ENCODE measurements around the gene NOX4. TPM values are rescaled to one million over a fixed set of nuclear protein-coding genes. Genes with fewer than 3 reads are reported as not detected.

The NOX4 gene
- polyA plus RNA-seq (ENCODE audit: insufficient read length) = 62.9 TPM
- long read RNA-seq, donor 1, partial matches to known transcripts = 0 of 4 reads
- long read RNA-seq, donor 1, other reads (novel, unspliced or antisense) = 0 of 4 reads
- long read RNA-seq, donor 2, partial matches to known transcripts = 5 of 12 reads
- long read RNA-seq, donor 2, other reads (novel, unspliced or antisense) = 0 of 12 reads
- long read RNA-seq, donor 3, partial matches to known transcripts = 0 of 5 reads
- long read RNA-seq, donor 3, other reads (novel, unspliced or antisense) = 0 of 5 reads
- long read RNA-seq, donor 4 = 0 reads
- long read RNA-seq, donor 5, transcript NOX4-201 (18 exons, 2,388 nt) = major isoform, 5 of 13 reads
- long read RNA-seq, donor 5, partial matches to known transcripts = 0 of 13 reads
- long read RNA-seq, donor 5, other reads (novel, unspliced or antisense) = 0 of 13 reads
- long read RNA-seq, donor 6, partial matches to known transcripts = 0 of 4 reads
- long read RNA-seq, donor 6, other reads (novel, unspliced or antisense) = 0 of 4 reads
- long read RNA-seq, donor 7, transcript NOX4-201 (18 exons, 2,388 nt) = major isoform, 5 of 7 reads
- long read RNA-seq, donor 7, partial matches to known transcripts = 0 of 7 reads
- long read RNA-seq, donor 7, other reads (novel, unspliced or antisense) = 0 of 7 reads
- long read RNA-seq, donor 8, partial matches to known transcripts = 0 of 3 reads
- long read RNA-seq, donor 8, other reads (novel, unspliced or antisense) = 0 of 3 reads

DNA sequence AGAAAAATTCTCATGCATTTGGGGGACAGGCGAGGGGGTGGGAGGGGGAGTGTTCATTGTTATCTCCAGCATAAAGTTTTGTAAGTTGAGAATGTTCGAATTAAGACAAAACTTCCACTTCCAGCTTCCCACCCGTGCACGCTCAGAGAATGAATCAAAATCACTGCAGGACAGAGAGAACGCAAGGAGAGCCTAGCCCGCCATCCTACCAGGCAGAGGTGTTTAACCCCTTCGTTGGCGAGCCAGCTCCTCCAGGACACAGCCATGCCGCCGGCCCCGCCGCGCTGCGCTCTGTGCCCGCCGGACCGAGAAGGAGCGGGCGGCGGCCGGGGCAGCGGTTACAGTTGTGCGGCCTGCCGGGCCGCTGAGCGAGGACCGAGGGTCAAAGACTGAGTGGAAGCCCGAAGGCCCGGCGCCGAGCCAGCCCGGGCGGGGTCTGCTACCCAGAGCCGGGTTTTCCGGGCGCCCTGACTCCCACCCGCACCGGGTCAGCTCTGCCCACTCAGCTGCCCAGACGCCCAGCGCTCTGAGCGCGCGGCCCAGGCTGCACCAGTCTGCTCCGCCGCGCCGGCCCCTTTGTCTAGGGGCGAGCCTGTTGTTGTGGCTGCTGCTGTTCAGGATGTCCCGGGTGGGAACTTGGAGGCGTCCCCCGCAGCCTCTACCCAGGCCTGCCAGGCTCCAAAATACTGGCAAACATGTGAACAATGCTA, at the start of gene NOX4:
NOX4 (minus strand) TSS at position 395 of the 710 bp plus-strand sequence; CDS start at position 266, 129 bp downstream.
- peak; percentile 75 for DNase-seq

DNA sequence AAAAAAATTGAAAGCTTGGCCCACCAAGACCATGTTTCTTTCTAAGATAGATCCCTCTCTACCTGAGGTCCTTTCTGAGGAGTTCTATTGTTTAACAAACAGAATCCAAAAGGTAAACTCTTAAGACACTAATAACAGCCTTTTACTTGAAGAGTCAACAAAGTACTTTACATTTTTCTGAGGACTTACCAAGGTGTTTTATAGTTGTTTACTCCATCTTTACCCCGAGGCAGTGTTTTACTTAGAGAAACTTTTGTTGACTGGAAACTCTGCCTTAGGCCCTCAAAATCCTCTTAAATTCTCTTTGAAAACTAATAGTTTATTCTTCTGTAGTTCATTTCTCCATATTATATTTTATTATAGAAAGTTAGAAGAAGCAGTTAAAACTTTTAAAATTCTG, 49.7 kb upstream of the NOX4 start:
- no peak for DNase-seq

DNA sequence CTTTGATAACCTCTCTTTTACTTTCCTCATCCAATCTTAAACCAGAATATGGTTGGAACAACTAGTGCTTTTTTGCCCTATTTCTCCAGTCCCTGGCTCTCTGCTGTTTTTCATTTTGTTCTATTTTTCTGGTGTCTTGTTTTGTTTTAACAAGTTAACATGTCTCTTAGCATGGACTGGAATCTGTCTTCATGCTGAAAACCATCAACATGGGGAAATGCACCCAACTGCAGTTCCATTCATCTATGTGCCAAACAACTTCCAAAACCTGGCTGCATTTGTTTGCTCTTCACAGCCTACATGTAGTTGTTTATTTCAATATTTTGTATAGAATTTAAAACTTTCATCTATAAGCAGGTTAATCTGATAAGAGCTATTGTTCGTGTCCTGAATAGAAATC, 46.8 kb upstream of the NOX4 start:
- no peak for DNase-seq

GRCh38 chr11:89536926-89537325, 45.8 kb upstream of the NOX4 start:
- no peak for DNase-seq

DNA sequence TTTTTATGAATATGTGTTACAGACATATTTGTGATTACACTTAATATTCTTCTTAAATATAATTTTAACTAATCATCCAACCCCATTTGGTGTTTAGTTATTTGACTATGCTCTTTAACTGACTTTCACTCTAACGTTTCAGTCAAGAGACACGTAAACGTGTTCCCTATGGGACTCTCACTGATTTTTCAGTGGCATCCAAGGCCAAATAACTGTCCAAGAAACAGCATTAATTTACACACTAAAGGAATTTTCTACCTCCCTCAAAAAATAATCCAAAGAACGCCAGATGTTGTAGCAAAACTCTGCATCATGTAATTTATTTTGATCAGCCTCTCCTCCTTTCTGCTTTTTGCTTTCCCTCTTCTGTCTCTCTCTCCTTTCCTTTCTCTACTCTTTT, 44.0 kb upstream of the NOX4 start:
- DNase-seq = no peak

GRCh38 chr11:89529626-89530380, 38.6 kb upstream of the NOX4 start:
- DNase-seq = no peak

DNA sequence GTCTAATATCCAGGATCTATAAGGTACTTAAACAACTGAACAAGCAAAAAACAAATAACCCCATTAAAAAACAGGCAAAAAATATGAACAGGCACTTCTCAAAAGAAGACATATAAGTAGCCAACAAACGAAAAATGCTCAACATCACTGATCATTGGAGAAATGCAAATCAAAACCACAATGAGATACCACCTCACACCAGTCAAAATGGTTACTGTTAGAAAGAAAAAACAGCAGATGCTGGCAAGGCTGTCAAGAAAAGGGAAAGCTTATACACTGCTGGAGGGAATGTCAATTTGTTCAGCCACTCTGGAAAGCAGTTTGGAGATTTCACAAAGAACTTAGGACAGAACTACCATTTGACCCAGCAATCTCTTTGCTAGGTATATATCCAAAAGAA, 30.6 kb upstream of the NOX4 start:
- no peak for DNase-seq

DNA sequence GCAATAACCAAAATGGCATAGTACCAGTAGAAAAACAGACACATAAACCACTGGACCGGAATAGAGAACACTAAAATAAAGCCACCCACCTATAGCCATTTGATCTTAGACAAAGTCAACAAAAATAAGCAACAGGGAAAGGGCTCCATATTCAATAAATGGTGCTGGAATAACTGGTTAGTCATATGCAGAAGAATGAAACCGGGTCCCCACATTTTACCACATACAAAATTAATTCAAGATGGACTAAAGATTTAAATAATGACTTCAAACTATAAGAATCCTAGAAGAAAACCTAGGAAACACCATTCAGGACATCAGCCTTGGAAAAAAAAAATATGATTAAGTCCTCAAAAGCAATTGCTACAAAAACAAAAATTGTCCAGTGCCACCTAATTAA, 30.1 kb upstream of the NOX4 start:
- no peak for DNase-seq

- DNase-seq = no peak
These were observed 25.3 kb upstream of the NOX4 start for GRCh38 chr11:89516496-89516895.

DNA sequence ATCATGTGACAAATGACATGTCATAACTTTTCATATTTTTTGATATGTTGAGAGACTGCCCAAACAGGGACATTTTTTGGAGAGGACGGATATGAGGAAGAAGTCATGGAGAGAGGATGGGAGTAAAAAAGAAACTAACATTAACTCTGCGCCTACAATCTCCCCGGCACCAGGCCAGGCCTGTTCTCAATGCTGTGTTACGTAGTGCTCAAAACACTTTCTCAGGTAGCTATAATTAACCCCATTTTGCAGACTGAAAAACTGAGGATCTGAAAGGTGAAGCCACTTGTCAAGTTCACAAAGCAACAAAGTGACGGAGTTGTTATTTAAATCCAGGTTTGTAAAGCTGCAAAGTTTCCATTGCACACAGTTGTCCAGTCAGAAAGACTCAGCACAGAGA, 17.4 kb upstream of the NOX4 start:
- DNase-seq = no peak

- DNase-seq = no peak
These were observed 13.1 kb upstream of the NOX4 start for GRCh38 chr11:89504270-89504669.

DNA sequence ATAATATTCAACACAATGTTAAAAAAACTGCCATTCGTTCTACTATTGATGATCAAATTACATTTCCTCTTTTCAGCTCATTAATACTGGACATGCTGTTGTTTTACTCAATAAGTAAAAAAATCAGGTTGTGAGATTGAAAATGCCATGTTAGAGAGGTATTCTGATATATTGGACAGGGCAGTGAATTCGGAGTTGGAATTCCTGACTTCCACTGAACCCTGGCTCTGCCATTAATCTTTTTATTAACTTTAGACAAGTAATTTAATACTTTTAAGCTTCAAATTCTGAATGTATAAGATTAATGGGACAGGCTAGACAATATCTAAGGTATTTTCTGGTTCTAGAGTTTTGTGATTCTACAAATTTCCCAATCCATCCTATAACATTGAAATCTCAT, 12.2 kb upstream of the NOX4 start:
- DNase-seq = no peak

- DNase-seq = no peak
These were observed 11.1 kb upstream of the NOX4 start for GRCh38 chr11:89502301-89502700.

GRCh38 chr11:89500336-89500735, 9.2 kb upstream of the NOX4 start:
- DNase-seq = no peak

DNA sequence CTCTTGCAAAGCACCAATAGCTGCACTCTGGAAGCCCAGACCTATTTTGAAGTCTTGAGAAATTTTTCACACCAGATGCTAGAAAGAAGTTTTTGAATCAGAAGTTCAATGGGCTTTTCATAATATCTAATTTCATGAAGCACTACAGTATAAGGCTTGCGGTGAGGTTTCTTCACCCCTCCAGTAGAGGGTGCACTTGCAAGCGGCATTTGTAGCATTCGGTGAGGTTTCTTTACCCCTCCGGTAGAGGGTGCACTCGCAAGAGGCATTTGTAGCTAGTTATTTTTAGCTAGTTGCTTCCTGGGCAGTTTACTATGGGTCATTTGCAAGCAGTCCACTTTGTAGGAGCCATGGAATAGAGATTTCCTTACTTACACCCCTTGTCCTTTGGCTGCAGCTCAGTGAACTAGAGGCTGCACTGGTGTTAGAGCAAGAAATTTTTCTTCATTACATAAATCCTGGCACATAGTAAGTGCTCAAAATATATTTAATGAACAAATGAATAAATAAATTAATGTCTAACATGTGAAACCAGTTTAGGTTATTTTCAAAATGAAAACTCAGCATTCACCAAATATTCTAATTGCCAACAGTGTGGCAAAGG, 7.8 kb upstream of the NOX4 start:
- DNase-seq = no peak

DNA sequence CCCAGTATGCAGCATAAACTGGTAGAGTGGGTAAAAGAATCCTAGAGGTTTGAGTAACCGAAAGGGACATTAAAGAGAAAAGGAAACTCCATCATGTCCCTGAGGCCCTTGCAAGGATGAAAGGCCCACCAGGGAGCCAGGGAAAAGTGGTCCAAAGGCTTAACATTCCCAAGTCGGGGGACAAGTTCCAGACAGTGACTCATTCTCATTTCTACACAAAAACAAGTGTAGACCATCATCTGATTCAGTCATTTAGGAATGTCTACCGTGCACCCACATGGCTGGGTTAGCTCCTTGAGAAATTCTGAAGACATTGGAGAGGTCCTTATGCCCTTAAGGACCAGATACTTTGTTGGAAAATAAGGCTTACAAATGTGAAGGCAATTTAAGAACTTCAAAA, 4.8 kb upstream of the NOX4 start:
- no peak for DNase-seq

DNA sequence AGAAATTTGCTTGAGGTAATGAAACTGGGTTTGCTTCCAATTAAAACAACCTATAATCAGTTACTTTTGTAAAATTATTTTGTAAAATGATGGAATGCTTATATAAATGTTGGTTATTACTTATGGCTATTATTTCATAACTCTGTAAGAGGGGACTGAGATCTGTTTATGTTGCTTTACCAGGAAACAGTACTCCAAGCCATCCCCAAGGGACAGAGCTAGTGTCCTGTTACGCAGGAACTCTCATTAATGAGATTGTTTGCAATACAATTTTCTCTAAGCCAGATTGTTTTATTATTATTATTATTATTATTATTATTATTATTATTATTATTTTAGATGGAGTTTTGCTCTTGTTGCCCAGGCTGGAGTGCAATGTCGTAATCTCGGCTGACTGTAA, 2.3 kb upstream of the NOX4 start:
- no peak for DNase-seq

GRCh38 chr11:89490602-89490980, 584 bp downstream of the NOX4 start:
- peak; percentile 35 for DNase-seq

DNA sequence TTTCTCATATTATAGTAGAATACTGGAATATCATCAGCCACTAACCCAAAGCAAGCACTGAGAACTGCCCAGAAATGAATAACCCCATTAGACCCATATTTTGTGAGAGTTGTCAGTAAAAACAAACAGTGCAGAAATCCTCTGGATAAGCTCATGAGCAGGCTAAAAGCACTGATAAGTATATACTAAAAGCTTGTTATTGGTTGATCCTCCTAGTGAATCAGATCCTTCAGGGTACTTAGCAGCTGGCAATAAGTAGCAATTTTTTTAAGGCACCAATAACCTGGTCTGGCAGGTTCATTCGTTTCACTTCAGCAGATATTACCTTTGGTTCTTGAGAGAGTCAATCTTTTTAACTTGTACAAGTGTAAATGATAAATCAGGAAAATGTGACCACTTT, 1.2 kb downstream of the NOX4 start:
- DNase-seq = no peak

- DNase-seq = no peak
These were observed 4.2 kb downstream of the NOX4 start for GRCh38 chr11:89487016-89487415.

- no peak for DNase-seq
These were observed 6.3 kb downstream of the NOX4 start for GRCh38 chr11:89484896-89485295.

GRCh38 chr11:89477175-89477574, 14.0 kb downstream of the NOX4 start:
- no peak for DNase-seq

All from left kidney (tissue), 8 donors.